IPS-18c (cell line): ENCODE results near the gene CEP72.
"Not testable (repeated sequence)": the region's sequence is repeated elsewhere in the genome, so short reads cannot be mapped to it uniquely, and the experiment has no call there.

ENCODE experiments used
- H3K4me3 ChIP-seq: 2 replicates; pipeline ENCODE4 v1.7.0; 2013; ENCODE audit warnings: low read depth, mild to moderate bottlenecking, low read length, moderate library complexity; ENCODE audit not compliant: insufficient read depth
- H3K9me3 ChIP-seq: one replicate; pipeline ENCODE4 v1.6.1; 2013; ENCODE audit warnings: mild to moderate bottlenecking, low read length, moderate library complexity; ENCODE audit not compliant: control insufficient read depth, insufficient read depth

CEP72 gene

DNA sequence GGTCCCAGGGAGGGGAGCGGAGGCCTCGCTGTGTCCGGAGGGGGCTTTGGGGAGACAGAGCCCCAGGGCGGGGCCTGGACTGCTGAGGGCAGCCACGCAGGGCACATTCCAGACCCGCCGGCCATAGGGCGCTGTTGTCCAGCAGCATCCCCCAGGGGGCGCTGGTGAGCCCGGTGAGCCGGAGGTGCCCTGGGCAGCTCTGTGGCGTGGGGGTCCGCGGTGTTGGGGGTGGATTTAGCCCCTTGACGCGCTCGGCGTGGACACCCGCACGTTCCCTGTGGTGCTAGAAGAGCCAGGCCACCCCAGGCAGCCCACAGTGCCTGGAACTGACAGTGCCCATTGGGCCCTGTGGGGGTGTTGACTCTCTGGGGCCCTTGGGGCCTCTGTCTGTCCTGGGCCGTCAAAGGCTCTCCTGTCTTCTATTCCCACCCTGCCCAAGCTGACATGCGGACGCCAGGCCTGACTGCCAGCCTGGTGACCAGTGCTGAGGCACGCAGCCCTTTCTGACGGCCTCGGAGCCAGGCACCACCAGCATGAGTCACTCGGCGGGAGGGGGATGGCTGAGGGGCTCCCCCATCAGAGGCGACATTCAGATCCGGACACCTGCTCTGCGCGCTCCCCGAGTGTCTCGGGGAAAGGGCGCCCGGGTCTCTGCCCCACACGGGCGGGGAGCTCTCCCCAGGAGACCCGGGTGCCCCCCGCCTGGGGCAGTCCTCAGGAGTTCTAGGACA lies 57.1 kb downstream of the CEP72 start:
- Histone ChIP-seq H3K9me3 (no peaks in the 10 kb centered on the region), H3K4me3 (no peak overlapping the region)

DNA sequence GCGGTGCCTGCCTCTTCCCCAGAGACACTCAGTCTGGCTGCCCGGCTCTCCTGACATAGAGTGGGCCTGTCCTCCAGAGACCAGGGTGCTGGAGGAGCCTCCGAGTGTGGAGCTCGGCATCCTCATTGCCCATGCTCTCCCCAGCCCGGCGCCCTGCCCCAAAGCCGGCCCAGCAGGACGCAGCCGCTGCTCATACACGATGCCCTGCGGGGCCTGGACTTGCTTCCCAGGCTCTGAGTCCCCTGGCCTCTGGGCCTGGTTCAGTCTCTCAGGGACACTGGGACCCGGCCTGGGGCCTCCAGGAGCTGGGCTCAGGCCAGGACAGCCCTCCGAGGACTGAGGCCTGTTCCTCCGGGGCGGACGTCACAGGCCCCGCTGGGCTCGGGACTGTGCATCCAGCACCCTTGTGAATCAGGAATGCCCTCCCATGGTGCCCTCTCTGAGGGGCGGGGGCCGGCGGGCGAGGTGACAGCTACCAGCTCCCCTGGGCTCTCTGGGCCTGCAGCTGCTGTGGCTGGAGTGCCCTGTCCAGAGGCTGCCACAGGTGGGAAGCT lies 57.8 kb downstream of the CEP72 start:
- Histone ChIP-seq H3K4me3 (no peak overlapping the region; the same call in 1 of the 2 replicates), H3K9me3 (no peaks in the 10 kb centered on the region)

DNA sequence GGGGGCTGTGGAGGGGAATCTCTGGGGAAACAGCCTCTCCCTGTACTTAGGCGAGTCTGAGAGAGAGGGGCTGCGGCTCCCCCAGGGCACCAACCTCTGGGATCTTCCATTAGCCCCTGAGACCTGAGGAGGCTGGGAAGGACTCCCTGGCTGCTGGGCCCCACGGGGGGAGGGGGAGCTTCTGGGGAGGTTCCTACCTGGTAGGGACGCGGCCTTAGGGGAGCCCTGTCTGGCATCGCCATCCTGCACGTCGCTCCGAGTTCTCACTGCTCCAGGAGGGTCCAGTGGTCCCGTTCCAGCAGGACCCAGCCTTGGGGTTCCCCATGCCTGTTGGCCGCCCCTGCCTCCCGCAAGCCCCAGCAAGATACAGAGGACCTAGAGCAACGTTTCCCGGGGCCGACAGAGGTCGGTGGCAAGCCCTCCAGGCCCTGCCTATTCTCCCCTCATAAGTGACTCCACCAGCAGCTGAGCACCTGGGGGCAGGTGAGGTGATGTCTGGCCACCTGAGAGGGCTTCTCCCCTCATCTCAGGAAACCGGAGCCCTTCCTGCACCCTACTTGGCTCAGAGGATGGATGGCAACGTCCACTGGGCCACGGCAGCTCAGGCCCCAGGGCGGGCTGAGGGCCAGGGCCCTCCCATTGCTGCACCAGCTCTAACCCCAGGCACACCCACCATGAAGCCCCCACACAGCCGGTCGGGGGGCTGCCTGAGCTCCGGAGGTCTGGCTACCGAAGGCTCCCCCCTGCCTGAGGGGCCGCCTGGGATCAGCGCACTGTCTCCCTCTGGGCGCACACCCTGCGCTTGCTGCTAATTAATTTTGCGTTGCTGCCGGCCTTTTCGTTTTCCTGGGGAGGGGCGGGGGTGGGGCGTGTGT lies 58.5 kb downstream of the CEP72 start:
- Histone ChIP-seq H3K9me3 (no peaks in the 10 kb centered on the region), H3K4me3 (no peak overlapping the region)

DNA sequence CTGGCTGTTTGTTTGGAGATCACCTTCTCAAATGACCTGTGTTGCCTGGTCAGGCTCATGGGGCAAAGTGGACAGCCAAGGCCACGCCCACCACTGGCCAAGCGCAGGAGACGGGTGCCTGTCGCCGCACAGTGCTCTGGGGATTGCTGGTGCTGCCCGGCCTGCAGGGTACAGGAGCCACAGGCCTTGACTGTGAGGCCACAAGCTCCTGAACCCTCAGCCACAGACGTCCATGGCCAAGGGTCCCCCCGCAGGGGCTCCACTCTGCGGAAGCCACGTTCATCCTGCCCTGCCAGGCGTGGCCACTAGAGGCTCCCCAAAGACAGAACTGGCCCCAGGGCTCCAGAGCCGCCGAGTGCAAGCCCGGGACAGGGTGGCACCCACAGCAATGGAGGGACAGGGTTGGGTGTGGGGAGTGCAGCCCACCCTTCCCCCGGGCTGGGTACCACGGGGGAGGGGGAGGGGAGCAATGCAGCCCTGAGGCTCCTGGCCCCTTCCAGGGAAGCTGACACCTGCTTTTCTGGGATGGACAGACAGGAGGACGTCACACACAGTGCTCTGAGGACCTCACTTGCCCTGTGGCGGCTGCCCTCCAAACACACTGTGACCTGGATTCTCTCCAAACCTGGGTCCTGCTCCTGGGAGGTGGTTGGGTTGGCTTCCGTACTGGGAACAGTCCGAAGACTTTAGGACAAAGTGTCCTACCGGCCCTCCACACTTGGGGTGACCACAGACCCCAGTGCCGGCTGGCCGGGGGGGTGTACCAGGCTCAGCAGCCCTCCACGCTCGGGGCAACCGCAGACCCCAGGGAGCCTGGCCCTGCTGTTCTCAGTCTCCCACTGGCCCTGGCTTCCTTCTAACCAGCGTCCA lies 59.6 kb downstream of the CEP72 start:
- no peaks in the 10 kb centered on the region for H3K9me3 ChIP-seq
- no peak overlapping the region for H3K4me3 ChIP-seq

DNA sequence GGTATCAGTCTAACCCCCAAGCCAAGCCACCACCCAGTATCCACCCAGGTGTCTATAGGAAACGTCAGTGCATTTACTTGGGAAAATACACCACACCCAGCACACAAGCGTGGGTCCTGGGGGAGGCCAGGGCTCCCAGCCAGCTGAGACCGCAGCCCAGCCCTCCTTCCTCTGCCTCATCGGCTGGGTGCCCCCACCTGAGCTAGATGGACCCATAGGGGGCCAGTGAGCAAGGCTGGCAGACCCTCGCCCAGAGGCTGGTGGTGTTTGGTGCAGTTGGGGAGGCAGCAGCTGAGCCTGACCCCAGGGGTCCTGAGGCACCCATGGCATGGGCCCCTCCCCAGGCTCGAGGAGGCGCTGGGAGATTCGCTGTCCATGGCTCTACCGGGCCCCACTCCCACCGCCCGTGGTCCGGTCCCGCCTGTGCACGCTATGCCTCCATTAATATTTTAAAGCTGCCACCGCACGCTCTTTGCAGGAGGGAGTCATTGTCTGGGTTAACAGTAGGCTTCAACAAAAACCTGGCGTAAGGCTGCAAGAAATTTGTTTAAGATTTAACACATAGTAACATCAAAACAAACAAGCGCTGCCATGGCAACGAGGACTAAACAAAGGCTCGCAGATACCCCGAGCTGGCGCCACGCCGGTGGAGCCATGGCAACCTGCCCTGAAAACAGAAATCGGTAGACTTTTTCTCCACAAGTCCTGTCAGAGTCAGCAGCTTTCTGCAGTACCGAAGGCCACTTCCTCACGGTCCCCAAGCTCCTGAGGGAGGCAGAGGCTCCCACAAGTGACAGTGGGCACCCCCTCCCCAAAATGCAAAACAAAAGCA lies 60.4 kb downstream of the CEP72 start:
- H3K4me3 ChIP-seq: no peak overlapping the region
- H3K9me3 ChIP-seq: no peaks in the 10 kb centered on the region

DNA sequence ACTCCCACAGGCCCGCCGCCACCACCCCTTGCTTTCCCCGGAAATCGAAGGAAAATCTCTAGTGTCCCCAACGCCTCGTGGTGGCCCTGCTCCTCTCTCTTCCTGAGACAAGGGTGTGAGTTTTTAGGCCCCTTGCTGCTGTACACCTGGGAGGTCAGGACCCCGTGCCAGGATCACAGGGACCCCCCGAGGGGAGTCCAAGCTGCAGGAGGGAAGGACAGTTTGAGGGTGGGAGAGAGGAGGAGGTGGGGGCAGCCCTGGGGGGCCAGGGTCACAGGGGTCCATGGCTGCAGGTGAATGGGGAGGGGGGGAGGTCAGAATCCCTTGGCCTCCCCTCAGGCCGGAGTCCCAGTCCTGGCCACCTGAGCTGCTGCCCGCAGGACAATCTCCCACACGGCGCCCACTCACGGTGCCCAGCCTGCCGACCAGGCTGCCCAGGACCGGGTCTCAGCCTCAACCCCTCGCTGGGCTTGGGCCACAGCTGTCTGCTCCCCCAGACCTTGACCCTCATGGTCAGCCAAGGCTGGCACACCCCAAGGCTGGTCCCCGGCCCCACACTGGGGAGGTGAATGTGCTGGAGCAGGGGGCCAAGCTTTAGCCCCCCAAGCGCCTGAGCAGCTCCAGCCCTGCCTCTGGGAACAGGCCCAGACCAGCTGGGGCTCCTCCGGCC lies 61.2 kb downstream of the CEP72 start:
- Histone ChIP-seq H3K9me3 (no peaks in the 10 kb centered on the region), H3K4me3 (no peak overlapping the region)

DNA sequence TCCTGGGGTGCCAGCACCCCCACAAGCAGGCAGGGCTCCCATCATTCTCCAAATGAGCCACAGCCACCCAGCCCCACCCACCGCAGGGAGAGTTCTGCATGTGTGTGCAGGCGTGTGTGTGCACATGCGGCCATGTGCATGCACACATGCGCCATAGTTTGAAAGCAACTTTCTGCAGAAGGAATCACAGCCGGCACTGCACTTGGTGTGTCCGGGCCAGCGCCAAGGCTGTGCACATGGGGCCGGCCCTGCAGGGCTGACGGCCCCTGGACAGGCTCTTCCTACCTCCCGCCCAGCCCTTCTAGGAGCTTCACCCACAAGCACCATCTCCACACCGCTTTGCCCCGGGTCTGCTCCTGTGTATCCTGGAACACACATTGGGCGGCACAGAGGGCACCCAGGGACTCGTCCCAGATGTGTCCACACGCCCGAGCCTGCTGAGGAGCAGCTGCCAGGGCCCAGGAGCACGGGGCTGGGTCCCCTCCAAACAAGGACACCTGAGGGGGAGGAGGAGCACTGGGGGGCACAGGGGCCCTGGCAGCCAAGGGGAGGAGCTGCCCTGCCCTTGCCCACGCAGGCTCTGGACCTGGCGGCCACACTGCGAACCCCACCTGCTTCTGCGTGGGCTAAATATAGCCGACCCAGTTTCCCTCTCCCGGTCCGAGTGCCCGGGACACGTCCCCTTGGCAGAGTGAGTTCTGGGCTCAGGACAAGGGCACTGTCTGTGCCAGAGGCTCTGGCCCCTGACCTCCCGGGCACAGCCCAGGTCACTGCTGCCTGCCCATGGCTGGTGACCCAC lies 61.9 kb downstream of the CEP72 start:
- H3K9me3 ChIP-seq: no peaks in the 10 kb centered on the region

DNA sequence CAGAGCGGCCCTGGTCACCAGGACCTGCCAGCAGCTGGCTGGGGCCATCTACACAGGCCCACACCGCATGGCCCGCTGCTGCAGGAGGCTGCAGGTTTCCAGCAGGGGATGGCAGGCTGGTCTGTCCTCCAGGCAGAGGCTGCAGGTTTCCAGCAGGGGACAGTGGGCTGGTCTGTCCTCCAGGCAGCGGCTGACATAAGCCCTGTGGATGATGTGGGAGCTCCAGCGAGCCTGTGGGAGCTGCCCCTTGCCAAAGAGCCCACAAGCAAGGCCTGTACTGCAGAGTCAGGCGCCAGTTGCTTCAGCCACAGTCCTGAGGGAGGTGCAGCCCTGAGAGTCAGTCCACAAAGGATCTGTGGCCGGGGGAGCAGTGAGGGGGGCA lies 62.5 kb downstream of the CEP72 start:
- H3K4me3 ChIP-seq: no peak overlapping the region

More for the DNA sequence above, 61.9 kb downstream of the CEP72 start:
- no peak overlapping the region for H3K4me3 ChIP-seq

DNA sequence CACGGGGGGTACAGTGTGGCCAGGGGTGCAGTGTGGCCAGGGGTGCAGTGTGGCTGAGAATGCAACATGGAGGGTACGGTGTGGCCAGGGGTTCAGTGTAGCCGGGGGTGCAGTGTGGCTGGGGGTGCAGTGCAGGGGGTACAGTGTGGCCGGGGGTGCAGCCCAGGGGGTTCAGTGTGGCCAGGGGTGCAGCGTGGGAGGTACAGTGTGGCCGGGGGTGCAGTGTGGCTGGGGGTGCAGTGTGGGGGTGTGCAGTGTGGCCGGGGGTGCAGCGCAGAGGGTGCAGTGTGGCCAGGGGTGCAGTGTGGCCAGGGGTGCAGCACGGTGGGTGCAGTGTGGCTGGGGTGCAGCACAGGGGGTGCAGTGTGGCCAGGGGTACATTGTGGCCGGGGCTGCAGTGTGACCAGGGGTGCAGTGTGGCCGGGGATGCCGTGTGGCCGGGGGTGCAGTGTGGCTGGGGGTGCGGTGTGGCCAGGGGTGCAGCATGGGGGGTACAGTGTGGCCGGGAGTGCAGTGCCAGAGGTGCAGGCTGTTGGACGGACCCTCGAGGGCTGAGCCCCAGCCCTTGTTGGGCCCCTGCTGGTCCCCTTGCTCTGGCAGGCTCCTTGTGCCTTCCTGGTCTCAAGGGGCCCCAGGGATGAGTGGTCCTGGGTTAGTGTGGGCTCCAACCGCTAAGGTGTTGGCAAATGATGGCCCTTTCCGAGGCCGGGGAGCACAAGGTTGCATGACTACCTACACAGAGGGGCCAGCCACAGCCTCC lies 63.2 kb downstream of the CEP72 start:
- no peak overlapping the region for H3K4me3 ChIP-seq
- H3K9me3 ChIP-seq: no peaks in the 10 kb centered on the region

More for the DNA sequence above, 62.5 kb downstream of the CEP72 start:
- no peaks in the 10 kb centered on the region for H3K9me3 ChIP-seq

DNA sequence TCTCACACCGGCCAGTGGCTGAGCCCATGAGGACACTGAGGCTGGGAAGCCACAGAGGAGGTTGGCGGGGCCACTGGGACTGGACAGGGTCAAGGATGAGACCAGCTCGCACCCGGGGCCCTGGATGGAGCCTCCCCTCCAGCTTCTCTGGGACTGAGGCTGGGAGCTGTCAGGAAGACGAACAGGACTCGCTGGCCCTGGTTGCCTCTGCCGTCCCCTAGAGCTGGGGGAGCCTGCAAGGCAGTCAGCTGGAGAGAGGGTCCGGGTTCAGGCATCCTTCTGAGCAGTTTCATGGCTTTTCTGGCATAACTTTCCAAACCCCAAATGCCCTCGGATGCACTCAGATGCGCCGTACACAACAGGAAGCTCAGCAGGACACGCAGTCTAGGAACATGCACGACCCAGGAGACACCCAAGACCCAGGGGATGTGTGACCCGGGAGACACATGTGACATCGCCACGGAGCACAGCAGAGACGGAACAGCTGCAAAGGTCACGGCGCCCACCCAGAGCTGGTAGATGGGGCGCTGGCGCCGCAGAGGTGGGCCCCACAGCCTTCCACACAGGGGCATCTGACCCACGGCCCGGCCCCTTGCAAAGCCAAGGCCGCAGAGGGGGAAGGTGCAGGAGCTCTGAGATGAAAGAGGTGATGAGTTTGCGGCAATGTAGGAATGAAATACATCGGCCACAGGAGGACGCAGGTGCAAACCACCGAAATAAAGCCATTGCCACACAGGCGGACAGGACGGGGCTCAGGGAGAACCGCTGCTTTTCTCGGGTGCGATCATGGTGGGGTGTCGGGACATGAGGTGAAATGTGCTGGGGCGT lies 63.9 kb downstream of the CEP72 start:
- H3K4me3 ChIP-seq: no peak overlapping the region
- H3K9me3 ChIP-seq: no peaks in the 10 kb centered on the region

DNA sequence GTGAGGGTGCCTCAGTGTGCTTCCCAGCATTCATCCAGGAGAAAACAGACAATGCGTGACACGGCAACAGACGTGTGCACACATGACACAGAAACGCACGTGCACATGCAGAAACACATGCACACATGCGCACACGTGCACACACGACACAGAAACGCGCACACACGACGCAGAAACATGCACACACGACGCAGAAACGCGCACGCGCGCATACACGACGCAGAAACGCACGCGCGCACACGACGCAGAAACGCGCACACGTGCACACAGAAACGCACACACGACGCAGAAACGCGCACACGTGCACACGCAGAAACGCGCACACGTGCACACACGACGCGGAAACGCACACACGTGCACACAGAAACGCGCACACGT lies 64.5 kb downstream of the CEP72 start:
- no peaks in the 10 kb centered on the region for H3K9me3 ChIP-seq

DNA sequence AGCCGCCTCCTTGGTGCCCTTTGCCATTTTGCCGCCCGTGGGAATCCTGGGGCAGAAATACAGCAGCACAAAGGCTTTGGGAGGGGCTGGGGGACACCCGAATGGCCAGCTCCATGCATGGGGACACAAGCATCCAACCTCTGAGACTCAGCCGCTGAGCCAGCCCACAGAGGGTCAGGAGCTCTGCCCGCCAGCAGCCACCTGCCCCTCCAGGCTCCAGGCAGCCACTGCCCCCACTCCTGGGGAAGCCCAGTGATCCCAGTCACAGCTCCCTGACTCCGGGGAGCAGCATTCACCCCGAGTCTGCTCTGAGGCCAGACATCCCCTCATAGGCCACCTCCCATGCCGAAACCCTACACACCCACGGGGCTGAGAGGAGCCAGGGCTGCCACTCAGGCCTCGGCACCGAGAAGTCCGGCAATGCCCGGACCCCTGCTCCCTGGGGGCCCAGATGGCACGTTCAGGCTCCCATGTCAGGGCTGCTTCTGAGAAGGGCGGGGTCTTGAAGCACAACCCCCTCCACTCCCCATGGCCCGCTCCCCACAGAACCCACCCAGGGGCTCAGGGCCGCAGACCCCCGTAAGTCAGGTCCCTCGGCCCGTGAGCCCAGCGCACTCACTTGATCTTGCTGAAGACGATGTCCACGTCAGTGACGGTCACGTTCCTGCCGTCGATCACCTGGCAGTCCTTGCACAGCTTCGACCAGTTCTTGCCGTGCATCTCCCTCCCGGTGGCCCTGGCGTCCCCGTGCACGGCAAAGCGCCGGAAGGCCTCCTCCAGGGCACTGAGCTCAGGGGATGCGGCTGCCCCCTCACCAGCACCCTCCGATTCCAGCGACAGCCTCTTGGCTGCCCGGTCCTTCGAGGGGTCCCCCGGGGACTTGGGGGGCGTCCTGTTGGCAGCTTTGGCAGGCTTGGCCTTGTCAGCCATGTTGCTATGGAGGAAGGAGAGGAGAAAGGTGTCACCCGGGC lies 65.3 kb downstream of the CEP72 start:
- H3K9me3 ChIP-seq: no peaks in the 10 kb centered on the region
- H3K4me3 ChIP-seq: no peak overlapping the region

More for the DNA sequence above, 64.5 kb downstream of the CEP72 start:
- H3K4me3 ChIP-seq: no peak overlapping the region

DNA sequence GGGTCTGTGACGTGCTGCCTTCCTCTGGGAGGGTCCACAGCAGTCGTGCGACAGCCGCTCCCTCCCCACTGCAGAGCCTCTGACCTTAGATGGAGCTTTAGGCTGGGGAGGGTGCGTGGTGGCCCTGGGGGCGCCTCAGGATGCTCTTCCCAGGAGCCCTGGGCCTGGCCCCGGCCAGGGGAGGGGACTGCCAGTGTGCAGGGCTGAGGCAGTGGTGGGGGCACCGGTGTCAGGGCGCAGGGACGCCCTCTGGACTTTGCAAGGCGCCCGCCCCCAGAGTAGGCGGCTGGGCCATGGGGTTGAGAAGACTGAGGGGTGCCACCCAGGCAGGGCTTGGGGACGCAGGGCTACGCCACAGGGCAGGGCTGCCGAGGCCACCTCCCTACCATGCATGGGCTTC lies 66.4 kb downstream of the CEP72 start:
- not testable (repeated sequence) for H3K4me3 ChIP-seq

More for the DNA sequence above, 66.4 kb downstream of the CEP72 start:
- H3K9me3 ChIP-seq: not testable (repeated sequence)
